ENCODE data around the gene PACSIN2.

DNA sequence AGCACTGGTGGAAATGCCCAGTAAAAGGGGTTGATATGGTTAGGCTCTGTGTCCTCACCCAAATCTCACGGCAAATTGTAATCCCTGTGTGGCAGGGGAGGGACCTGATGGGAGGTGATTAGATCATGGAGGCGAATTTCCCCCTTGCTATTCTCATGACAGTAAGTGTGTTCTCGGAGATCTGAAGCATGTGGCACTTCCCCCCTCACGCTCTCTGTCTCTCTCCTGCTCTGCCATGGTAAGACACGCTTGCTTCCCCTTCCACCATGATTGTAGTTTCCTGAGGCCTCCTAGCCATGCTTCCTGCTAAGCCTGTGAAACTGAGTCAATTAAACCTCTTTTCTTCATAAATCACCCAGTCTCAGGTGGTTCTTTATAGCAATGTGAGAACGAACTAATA lies 37.4 kb downstream of the PACSIN2 start:
- TF ChIP-seq POLR2A (IDR thresholded peaks at IDR 0.05) (no peak), POLR2AphosphoS5 (IDR thresholded peaks at IDR 0.05) (no peak)
- TF ChIP-seq, protein P1, sequence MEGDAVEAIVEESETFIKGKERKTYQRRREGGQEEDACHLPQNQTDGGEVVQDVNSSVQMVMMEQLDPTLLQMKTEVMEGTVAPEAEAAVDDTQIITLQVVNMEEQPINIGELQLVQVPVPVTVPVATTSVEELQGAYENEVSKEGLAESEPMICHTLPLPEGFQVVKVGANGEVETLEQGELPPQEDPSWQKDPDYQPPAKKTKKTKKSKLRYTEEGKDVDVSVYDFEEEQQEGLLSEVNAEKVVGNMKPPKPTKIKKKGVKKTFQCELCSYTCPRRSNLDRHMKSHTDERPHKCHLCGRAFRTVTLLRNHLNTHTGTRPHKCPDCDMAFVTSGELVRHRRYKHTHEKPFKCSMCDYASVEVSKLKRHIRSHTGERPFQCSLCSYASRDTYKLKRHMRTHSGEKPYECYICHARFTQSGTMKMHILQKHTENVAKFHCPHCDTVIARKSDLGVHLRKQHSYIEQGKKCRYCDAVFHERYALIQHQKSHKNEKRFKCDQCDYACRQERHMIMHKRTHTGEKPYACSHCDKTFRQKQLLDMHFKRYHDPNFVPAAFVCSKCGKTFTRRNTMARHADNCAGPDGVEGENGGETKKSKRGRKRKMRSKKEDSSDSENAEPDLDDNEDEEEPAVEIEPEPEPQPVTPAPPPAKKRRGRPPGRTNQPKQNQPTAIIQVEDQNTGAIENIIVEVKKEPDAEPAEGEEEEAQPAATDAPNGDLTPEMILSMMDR (IDR thresholded peaks at IDR 0.05): no peak

Data from gastroesophageal sphincter (tissue), 3 donors.